HCT116 (cell line): Measurements from ENCODE around the gene RPS6KC1. TPM values are rescaled to one million over a fixed set of nuclear protein-coding genes. Genes with fewer than 3 reads are reported as not detected.
A peak's percentile ranks its signal among the peaks of the same experiment; 100 is the strongest.

Experiments used
- ATAC-seq: fragments of 200-7000 bp; cut with Tn5 transposase; 2 replicates; pipeline ENCODE4 v1.9.1; 2020; ENCODE audit warnings: mild to moderate bottlenecking, moderate library complexity
- BruUV-seq: library from RNA; stranded (reverse); fragments of 400-500 nt; replicated peaks from 2 replicates; lab custom pipeline; 2021; lab: Mats Ljungman, UMichigan
- CTCF ChIA-PET: fragments of 300-600 bp; sonication (Branson Sonifier 250); formaldehyde crosslinking; loops from one replicate; lab custom pipeline; 2021; ENCODE audit warnings: antibody characterized with exemption; lab: Charles Lee
- POLR2A ChIA-PET: fragments of 300-600, 350-600 bp; sonication (Branson Sonifier 250); formaldehyde crosslinking; loops from one replicate; lab custom pipeline; 2021; ENCODE audit warnings: antibody characterized with exemption; lab: Charles Lee
- RAD21 ChIA-PET, 2 experiments: fragments of 300-600 bp; sonication (Branson Sonifier 250); formaldehyde crosslinking; loops; one replicate each; lab custom pipeline; 2023; ENCODE audit warnings: low total read pairs in 2 of 2; ENCODE audit not compliant: uncharacterized antibody in 2 of 2, unreplicated experiment in 2 of 2, low non-redundant PET in 1 of 2; lab: Charles Lee
- DNase-seq: peaks from one replicate; pipeline ENCODE4 v3.0.0-alpha.2; 2010; ENCODE audit warnings: low read depth, low spot score
- H2AFZ ChIP-seq: fragments of 200-600 bp; shearing (Covaris generic), sonication (generic); 2 replicates; pipeline ENCODE4 v1.6.1; 2017; ENCODE audit warnings: low read depth, mixed run types, mixed read lengths, antibody characterized with exemption, low read length; ENCODE audit not compliant: poor library complexity, severe bottlenecking
- H3K27ac ChIP-seq: 2 replicates; pipeline ENCODE4 v1.5.1; 2012; ENCODE audit warnings: low read depth, low read length
- H3K27me3 ChIP-seq: fragments of 200-600 bp; sonication (generic); 2 replicates; pipeline ENCODE4 v1.6.1; 2016; ENCODE audit warnings: mixed run types, low read length, mixed read lengths; ENCODE audit not compliant: insufficient read depth
- H3K36me3 ChIP-seq, 2 experiments: fragments of 200-500 bp in 1 of 2; fragments of 200-600 bp in 1 of 2; sonication (Bioruptor generic) in 1 of 2; sonication (generic) in 1 of 2; 2 replicates each; pipeline versions ENCODE4 v1.5.1 to v1.6.1; 2014 to 2016; ENCODE audit warnings: low read length in 2 of 2, inconsistent platforms in 1 of 2, mixed read lengths in 1 of 2, mixed run types in 1 of 2; ENCODE audit not compliant: insufficient read depth in 2 of 2, control insufficient read depth in 1 of 2
- H3K4me1 ChIP-seq, 2 experiments: fragments of 200-600 bp in 1 of 2; sonication (generic) in 1 of 2; 2 replicates each; pipeline versions ENCODE4 v1.5.1 to v1.6.1; 2012 to 2017; ENCODE audit warnings: low read length in 2 of 2, inconsistent platforms in 1 of 2, mild to moderate bottlenecking in 1 of 2, mixed read lengths in 1 of 2, mixed run types in 1 of 2, moderate library complexity in 1 of 2; ENCODE audit not compliant: insufficient read depth in 2 of 2, control insufficient read depth in 1 of 2
- H3K4me2 ChIP-seq: fragments of 200-600 bp; sonication (generic); 2 replicates; pipeline ENCODE4 v1.6.1; 2017; ENCODE audit warnings: mixed run types, low read length, mixed read lengths
- H3K4me3 ChIP-seq, 2 experiments: fragments of 200-600 bp in 1 of 2; sonication (generic) in 1 of 2; replicated peaks in 1 of 2; 2 replicates each; pipeline ENCODE4 v1.5.1; 2011 to 2016; ENCODE audit warnings: low read length in 2 of 2, control low read depth in 1 of 2, low read depth in 1 of 2, mild to moderate bottlenecking in 1 of 2, mixed read lengths in 1 of 2, mixed run types in 1 of 2
- H3K79me2 ChIP-seq: fragments of 200-600 bp; sonication (generic); 2 replicates; pipeline ENCODE4 v1.6.1; 2017; ENCODE audit warnings: mild to moderate bottlenecking, mixed run types, low read length, moderate library complexity, mixed read lengths; ENCODE audit not compliant: insufficient read depth
- H3K9ac ChIP-seq: fragments of 200-600 bp; sonication (generic); 2 replicates; pipeline ENCODE4 v1.6.1; 2016; ENCODE audit warnings: low read length, mixed read lengths
- H3K9me2 ChIP-seq: fragments of 200-600 bp; sonication (generic), shearing (Covaris generic); 2 replicates; pipeline ENCODE4 v1.6.1; 2017; ENCODE audit warnings: mixed run types, mild to moderate bottlenecking, moderate library complexity; ENCODE audit not compliant: insufficient read depth
- H3K9me3 ChIP-seq, 2 experiments: fragments of 200-500 bp in 1 of 2; fragments of 200-600 bp in 1 of 2; sonication (Bioruptor generic) in 1 of 2; sonication (generic) in 1 of 2; 2 replicates each; pipeline ENCODE4 v1.6.1; 2014 to 2017; ENCODE audit warnings: low read length in 2 of 2, mixed read lengths in 2 of 2, inconsistent platforms in 1 of 2, low read depth in 1 of 2, mild to moderate bottlenecking in 1 of 2, mixed run types in 1 of 2, moderate library complexity in 1 of 2; ENCODE audit not compliant: control insufficient read depth in 1 of 2, insufficient read depth in 1 of 2
- H4K20me1 ChIP-seq: fragments of 200-600 bp; sonication (generic), shearing (Covaris generic); 2 replicates; pipeline ENCODE4 v1.6.1; 2017; ENCODE audit warnings: mixed run types, mild to moderate bottlenecking, moderate library complexity; ENCODE audit not compliant: insufficient read depth
- ELF1 ChIP-seq: IDR thresholded peaks from 2 replicates; pipeline ENCODE4 v1.6.1; 2012; ENCODE audit warnings: low read depth, borderline replicate concordance
- EZH2 ChIP-seq: fragments of 200-600 bp; sonication (generic); IDR thresholded peaks from 2 replicates; pipeline ENCODE4 v1.6.1; 2017; ENCODE audit warnings: antibody characterized with exemption, mixed run types
- FOSL1 ChIP-seq: IDR thresholded peaks from 2 replicates; pipeline ENCODE4 v1.6.1; 2012; ENCODE audit warnings: low read depth
- JUND ChIP-seq: IDR thresholded peaks from 2 replicates; pipeline ENCODE4 v1.6.1; 2012
- POLR2A ChIP-seq: IDR thresholded peaks from 2 replicates; pipeline ENCODE4 v1.7.0; 2011; ENCODE audit warnings: borderline replicate concordance; ENCODE audit not compliant: insufficient read depth, insufficient read length; ENCODE audit errors: extremely low read depth
- POLR2AphosphoS5 ChIP-seq: IDR thresholded peaks from 2 replicates; pipeline ENCODE4 v1.6.1; 2011; ENCODE audit warnings: mild to moderate bottlenecking, low read depth, low read length, moderate library complexity
- SRF ChIP-seq: IDR thresholded peaks from 2 replicates; pipeline ENCODE4 v1.6.1; 2012; ENCODE audit warnings: low read depth
- YY1 ChIP-seq: IDR thresholded peaks from 2 replicates; pipeline ENCODE4 v1.6.1; 2011; ENCODE audit warnings: low read length, low read depth, moderate library complexity, mild to moderate bottlenecking; ENCODE audit not compliant: insufficient replicate concordance; ENCODE audit errors: extremely low read depth
- ZFX ChIP-seq: fragments of 450-650 bp; IDR thresholded peaks from 2 replicates; pipeline ENCODE4 v1.6.1; 2017
- ZNF274 ChIP-seq: fragments of 200-500 bp; sonication (Bioruptor generic); IDR thresholded peaks from 2 replicates; pipeline ENCODE4 v1.6.1; 2014; ENCODE audit warnings: mild to moderate bottlenecking, low read depth, low read length, inconsistent platforms
- intact Hi-C: fragments of 100-400 bp; cut with micrococcal nuclease; formaldehyde crosslinking; loops from 2 replicates; pipeline ENCODE4 v1.10.0; 2022
- total RNA-seq: library from RNA; stranded (reverse); gene quantifications from one replicate; pipeline ENCODE4 v1.2.1, GENCODE V29; 2021; ENCODE audit not compliant: unreplicated experiment
- TF ChIP-seq, protein P1 (sequence below), 3 experiments: fragments of 200-600 bp in 1 of 3; sonication (generic) in 1 of 3; IDR thresholded peaks in 2 of 3; conservative IDR thresholded peaks in 1 of 3; 2 replicates each; pipeline ENCODE4 v1.5.1; 2012 to 2017; ENCODE audit warnings: low read depth in 2 of 3, low read length in 2 of 3, antibody characterized with exemption in 1 of 3, borderline replicate concordance in 1 of 3, control low read depth in 1 of 3, mild to moderate bottlenecking in 1 of 3, mixed read lengths in 1 of 3, mixed run types in 1 of 3, moderate library complexity in 1 of 3; ENCODE audit not compliant: insufficient read depth in 1 of 3
- TF ChIP-seq, protein P2 (sequence below): IDR thresholded peaks from 2 replicates; pipeline ENCODE4 v1.6.1; 2012

Gene RPS6KC1
- total RNA-seq, 1 experiment from 2014 or later, result 15.9 TPM

DNA sequence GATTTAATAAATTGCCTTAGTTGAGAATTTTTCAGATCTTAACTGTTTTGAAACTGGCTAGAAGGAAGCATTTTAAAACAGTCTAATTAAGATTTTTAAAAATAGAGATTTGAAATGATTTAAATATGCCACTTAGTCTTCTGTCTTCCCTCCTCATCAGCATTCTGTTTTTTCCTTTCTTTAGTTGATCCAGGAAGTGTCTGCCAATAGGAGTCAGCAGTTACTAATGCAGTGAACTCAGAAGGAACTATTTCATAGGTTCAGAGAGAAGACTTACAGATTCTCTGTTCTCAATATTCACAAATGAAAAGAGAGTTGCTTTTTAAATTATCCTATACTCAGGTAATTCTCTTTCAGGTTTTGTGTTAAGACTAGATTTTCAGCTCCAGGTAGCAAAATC, 84.5 kb downstream of the RPS6KC1 start (continued):
- TF ChIP-seq, protein P1, sequence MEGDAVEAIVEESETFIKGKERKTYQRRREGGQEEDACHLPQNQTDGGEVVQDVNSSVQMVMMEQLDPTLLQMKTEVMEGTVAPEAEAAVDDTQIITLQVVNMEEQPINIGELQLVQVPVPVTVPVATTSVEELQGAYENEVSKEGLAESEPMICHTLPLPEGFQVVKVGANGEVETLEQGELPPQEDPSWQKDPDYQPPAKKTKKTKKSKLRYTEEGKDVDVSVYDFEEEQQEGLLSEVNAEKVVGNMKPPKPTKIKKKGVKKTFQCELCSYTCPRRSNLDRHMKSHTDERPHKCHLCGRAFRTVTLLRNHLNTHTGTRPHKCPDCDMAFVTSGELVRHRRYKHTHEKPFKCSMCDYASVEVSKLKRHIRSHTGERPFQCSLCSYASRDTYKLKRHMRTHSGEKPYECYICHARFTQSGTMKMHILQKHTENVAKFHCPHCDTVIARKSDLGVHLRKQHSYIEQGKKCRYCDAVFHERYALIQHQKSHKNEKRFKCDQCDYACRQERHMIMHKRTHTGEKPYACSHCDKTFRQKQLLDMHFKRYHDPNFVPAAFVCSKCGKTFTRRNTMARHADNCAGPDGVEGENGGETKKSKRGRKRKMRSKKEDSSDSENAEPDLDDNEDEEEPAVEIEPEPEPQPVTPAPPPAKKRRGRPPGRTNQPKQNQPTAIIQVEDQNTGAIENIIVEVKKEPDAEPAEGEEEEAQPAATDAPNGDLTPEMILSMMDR (IDR thresholded peaks at IDR 0.05 in 2 of 3, conservative IDR thresholded peaks at IDR 0.05 in 1 of 3; ENCODE audit: borderline replicate concordance in 1 of 3, insufficient read depth in 1 of 3, low read depth in 2 of 3, low read length in 2 of 3), result peak in 1 of 3 experiments; percentile 6; a peak in 1 of 6 replicates
- TF ChIP-seq ZFX, result no peak
- TF ChIP-seq ZNF274, result no peak
- TF ChIP-seq, protein P2, sequence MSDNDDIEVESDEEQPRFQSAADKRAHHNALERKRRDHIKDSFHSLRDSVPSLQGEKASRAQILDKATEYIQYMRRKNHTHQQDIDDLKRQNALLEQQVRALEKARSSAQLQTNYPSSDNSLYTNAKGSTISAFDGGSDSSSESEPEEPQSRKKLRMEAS, result no peak
- TF ChIP-seq JUND, result no peak
- no peak for TF ChIP-seq YY1
- no peak for TF ChIP-seq POLR2AphosphoS5
- TF ChIP-seq SRF, result no peak
- TF ChIP-seq ELF1, result no peak

GRCh38 chr1:213136190-213136917, 85.3 kb downstream of the RPS6KC1 start:
- intact Hi-C loops, result no loop called here
- peaks cover 8% of the 10 kb centered on the region; the same call in 1 of the 2 replicates for H3K79me2 ChIP-seq
- no peak overlapping the region for H3K4me2 ChIP-seq
- RAD21 ChIA-PET, result no interaction called here
- H3K9ac ChIP-seq, result no peak overlapping the region
- ATAC-seq (no peak), DNase-seq (no peak)
- no peaks in the 10 kb centered on the region for H3K36me3 ChIP-seq
- CTCF ChIA-PET, result interaction anchor here (1.0 kb wide), 1 partner anchor 10 kb away, joined by 3 read pairs; no protein-coding TSS in a partner anchor
- H3K27me3 ChIP-seq, result no peaks in the 10 kb centered on the region
- H2AFZ ChIP-seq, result no peak overlapping the region
- POLR2A ChIA-PET, result no interaction called here
- TF ChIP-seq POLR2A (no peak), EZH2 (no peak), YY1 (no peak), ZNF274 (no peak), FOSL1 (no peak)
- H3K9me3 ChIP-seq, result no peaks in the 10 kb centered on the region
- H3K4me3 ChIP-seq, result no peak overlapping the region
- BruUV-seq, result no TSS peak
- no peak overlapping the region for H3K27ac ChIP-seq
- H3K4me1 ChIP-seq, result peaks cover 0 to 8% of the 10 kb centered on the region in 2 experiments; a peak in 2 of 4 replicates
- no peaks in the 10 kb centered on the region for H3K9me2 ChIP-seq
- no peaks in the 10 kb centered on the region for H4K20me1 ChIP-seq
